ENCODE results near the gene SDF2L1.

SDF2L1 gene

DNA sequence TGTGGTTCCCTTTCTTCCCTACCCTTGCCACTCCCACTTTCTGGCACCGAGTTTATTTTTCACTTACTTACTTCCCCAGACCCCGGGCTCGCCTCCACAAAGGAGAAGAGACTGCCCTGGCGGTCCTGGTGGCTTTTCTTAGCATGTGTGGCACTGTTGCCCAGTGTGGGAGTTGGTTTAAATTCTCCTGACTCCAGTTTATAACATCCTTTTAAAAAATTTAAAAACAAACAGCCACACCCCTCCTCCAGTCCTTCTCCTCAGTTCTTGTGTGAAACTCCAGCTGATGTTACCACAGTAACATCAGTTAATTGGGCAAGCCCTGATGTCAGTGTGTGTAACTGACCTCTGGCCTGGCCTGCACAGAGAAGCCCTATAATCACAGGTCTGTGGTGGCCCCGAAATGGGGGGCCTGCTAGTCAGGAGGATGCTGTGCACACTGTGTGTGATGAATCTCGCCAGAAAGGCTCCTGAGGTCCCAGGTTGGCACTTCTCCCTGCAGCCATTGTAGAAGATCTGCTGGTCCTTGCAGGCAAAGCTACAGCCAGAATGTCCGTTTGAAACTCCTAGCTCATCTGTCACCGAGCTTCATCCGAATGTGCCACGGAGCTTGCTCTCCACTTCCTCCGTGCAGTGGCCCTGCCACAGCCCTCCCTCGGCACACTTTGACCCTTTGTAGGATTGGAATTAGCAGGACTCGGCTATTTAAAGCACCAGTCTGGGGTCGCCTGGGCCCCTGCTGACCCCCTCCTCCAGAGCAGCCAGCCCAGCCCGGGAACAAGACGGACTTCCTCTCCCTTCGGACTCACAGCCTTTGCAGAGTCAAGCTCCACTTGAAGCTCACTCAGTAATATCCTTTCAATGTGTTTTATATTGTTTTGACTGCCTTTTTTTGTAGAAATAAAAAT, 19.8 kb upstream of the SDF2L1 start:
- DNase-seq, result no peak

DNA sequence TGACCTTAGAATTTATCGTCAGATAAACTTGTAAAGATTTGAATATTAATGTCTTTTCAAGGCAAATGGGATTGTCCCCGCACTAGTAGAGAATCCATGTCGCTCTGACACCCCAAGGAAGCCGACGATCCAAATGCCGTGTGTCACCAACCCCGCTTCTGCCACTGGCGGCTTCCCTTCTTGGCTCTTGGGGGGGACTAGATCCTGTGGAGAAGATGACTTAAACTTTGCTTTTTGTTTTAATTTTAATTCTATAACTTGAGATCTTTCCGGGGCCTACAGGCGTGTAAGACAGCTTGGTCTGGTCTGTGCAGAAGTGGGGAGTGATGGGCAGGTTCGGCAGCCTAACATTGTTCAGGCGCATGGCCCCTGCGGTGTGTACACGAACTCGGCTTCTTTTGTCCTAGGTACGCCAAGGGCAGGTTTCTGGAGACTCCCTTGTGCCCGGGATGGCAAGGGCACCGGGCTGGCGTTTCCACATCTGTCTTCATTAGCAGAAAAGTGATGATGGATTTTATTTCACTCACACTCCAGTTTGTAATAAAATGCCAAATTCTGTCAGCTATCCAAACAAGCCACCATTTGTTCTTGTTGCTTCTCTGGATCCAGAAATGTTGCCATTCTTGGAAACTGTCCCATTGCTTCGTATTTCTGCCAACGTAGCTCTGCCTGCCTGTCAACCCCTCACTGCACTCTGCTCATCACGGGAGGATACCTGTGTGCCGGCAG, 19.0 kb upstream of the SDF2L1 start:
- DNase-seq, result no peak

GRCh38 chr22:21623648-21623970, 18.5 kb upstream of the SDF2L1 start:
- DNase-seq, result no peak

- DNase-seq, result no peak
Measured at GRCh38 chr22:21624120-21624879, 17.8 kb upstream of the SDF2L1 start.

GRCh38 chr22:21624880-21625791, 17.0 kb upstream of the SDF2L1 start:
- DNase-seq, result no peak

DNA sequence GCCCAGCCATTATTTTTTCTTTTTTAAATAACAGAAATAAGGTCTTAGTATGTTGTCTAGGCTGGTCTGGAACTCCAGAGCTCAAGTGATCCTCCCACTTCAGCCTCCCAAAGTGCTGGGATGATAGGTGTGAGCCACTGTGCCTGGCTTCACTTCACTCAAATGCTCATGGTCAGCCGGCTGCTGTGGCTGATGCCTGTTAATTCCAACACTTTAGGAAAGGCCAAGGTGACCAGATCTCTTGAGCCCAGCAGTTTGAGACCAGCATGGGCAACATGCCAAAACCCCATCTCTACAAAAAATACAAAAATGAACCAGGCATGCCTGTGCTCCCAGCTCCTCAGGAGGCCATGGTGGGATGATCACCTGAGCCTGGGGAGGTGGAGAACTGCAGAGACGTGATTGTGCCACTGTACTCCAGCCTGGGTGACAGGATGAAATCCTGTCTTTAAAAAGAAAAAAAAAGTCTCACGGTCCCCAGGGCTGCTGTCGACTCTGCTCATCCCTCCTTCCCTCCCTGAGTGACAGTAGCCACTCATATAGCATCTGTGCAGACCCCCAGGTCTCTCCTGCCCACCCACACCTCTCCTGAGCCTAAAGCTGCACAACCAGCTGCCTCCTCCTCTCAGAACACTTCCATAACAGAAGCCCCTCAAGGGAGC, 15.9 kb upstream of the SDF2L1 start:
- DNase-seq, result no peak

GRCh38 chr22:21626735-21627469, 15.2 kb upstream of the SDF2L1 start:
- no peak for DNase-seq

- DNase-seq, result no peak
Measured at GRCh38 chr22:21628386-21629254, 13.5 kb upstream of the SDF2L1 start.

- DNase-seq, result peak; percentile 93
Measured at GRCh38 chr22:21629255-21630149, 12.6 kb upstream of the SDF2L1 start, which contains the start of gene YDJC. Gene YDJC, minus strand, starts transcription at chr22:21630022. Its CDS starts 8 bp downstream, at chr22:21630014.

GRCh38 chr22:21631025-21631424, 11.1 kb upstream of the SDF2L1 start:
- DNase-seq, result no peak

DNA sequence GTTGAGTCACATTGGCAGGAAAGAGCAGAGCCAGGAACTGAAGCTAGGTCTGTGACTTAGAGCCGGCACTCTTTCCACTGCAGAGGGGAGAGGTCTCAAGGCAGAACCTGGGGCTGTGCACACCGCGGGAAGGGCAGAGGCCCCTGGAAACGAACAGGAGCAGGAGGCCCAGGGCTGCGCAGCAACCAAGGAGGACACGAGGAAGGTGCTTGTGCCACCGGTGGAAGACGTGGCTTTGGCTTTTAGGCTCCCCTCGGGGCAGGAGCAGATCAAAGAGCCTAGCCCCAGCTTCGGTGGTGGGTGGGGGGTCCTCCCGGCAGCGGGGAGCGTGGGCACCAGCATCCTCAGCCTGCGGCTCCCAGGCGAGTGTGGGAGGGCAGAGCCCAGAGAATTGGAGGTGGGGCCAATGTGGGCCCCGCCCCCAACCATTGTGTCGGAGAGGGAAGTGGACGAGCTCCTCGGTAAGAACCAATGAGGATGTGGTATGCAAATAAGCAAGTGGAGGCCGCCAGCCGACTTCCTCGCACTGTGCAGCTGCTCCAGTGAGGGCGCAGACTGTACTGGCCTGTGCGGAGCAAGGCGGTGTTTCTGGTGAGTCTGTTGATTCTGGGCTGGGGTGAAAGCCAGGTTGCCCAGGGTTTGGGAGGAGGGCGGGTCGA, 9.7 kb upstream of the SDF2L1 start, which contains the start of gene CCDC116:
Gene CCDC116, plus strand, starts transcription at position 524 of the 659 bp plus-strand sequence. CDS start 422 bp downstream, outside the sequence.
- DNase-seq, result peak; percentile 79

- no peak for DNase-seq
Measured at GRCh38 chr22:21632931-21633330, 9.2 kb upstream of the SDF2L1 start.

- DNase-seq, result no peak
Measured at GRCh38 chr22:21633481-21633880, 8.6 kb upstream of the SDF2L1 start.

DNA sequence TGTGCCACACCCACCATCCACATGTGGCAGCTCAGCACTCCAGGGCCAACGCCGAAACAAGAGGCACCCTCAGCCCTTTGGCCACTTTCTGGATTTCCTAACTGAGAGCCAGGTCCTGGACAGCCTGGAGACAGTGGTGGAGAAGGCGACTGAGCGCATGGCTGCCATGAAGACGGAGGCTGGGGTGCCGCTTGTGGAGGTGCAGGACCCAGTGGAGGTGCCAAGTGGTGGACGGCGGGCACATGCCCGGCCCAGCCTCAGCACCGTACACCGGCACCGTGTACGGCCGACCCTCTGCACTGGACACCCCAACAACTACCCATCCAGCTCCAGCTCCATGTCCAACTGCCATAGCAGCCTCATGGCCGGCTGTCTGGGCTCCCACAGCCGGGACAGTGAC, 8.0 kb upstream of the SDF2L1 start:
- no peak for DNase-seq

GRCh38 chr22:21634844-21635243, 7.3 kb upstream of the SDF2L1 start:
- no peak for DNase-seq

DNA sequence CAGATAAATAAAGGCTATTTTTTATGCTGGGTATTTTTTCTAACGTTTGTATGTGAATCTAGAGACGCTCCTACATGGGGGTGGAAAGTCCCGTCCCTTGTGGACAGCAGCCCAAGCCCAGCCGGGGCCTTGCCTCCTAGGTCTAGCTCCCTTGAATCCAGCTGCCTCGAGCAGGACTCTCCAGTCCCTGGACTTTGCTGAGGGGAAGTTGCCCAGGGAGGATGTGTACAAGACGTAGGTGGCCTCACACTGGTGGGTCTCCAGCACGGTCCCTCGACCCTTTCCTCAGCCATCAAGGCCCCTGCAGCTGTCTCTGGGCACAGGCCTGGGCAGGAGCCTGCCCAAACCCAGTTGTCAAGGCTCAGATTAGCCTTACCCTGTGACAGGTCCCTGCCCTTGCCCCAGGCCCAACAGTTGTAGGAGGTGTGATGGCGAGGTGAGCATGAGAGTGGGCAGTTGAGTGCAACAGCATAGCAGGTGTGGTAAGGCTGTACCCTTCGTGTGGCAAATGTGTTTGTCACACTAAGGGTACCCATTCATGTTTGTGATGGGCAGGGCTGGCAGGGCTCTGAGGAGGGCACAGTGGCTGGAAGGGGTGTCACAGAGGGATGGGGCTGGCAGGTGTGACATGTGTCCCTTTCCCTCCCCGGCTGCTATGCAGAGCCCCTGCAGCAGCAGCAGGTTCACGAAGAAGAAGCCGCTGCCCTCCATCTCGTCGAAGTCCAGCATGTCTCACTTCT, 6.2 kb upstream of the SDF2L1 start:
- DNase-seq, result no peak

DNA sequence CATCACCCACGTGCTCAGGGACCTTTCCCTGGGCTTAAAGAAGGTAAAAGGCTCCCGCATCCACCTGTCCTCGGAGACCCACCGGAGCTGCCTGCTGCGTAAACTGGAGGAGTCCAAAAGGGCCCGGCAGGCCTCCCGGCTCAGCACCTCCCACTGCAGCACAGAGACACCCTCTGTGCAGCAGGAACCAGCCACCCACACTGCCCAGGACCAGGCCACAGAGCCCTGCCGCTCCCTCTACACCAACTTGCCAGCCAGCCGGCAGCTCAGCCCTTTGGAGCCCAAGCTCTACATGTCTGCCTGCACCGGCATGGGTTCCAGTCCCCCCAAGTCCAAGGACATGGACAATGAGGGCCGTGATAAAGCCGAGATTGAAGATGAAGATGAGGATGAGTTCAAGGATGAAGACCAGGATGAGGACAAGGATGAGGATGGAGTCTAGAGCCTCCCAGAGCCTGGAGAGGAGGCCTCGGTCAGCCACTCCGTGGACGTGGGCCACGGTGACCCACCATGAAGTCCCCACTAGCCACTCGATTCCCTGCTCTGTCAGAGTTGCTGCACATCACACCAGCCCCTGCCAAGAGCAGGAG, 5.4 kb upstream of the SDF2L1 start:
- DNase-seq, result no peak

All from central memory CD4-positive, alpha-beta T cell (primary cell).